ENCODE measurements around the gene SPEM2. TPM values are rescaled to one million over a fixed set of nuclear protein-coding genes. Genes with fewer than 3 reads are reported as not detected.

The SPEM2 gene
- total RNA-seq, 1 experiment from 2014 or later, result 0.24 TPM

DNA sequence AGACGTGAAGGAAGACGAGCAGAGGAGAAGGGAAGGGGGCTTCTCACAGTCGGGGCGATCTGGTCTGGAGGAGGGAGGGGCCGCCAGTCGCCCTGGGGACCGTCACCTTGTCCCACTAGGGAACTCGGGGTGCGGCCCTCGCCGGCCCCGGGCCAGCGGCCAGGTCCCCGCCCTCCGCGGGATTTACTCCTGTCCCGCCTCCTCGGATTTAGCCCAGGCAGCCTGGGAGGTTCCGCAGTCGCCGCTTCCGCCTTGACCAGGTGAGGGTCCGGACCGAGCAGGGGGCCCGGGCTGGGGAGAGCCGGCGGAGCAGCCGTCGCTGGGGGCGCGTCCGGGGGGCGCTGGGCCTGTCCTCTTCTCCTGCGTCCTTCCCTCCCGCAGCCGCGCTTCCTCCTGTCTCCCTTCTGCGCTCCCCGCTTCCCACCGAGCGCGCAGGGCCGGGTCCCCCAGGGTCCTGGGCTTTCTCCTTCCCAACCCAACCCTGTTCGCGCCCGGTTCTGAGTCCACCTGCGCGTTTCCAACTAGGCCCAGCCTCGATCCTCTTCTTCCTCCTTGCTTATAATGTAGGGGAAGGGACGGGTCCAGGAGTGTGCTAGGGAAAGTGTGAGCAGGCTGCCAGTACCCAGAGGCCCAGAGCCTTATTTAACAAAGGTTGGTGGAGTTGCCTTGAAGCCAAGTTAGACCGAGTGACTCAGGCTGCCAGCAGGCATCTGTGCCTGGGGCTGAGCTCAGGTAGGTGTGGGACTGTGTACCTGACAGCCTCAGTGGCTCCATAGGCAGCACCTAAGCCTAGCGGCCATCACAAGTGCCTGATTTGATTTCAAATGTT is 44.3 kb upstream of the SPEM2 start, which contains the start of gene TNK1:
TSS of gene TNK1 (plus strand) at position 235 of the 829 bp plus-strand sequence. CDS start 1,838 bp downstream, outside the sequence.
- Histone ChIP-seq H3K27me3 (replicated peaks; ENCODE audit: insufficient read depth, low read depth, low read length, poor library complexity) (no peaks in the 10 kb centered on the region), H3K4me3 (ENCODE audit: low read depth, low read length, poor library complexity, severe bottlenecking) (peak within 1 kb of the TSS; percentile 36), H3K36me3 (ENCODE audit: insufficient read depth, low read length, poor library complexity, severe bottlenecking) (no peaks in the 10 kb centered on the region), H3K9me3 (ENCODE audit: low read depth, low read length, poor library complexity, severe bottlenecking) (no peaks in the 10 kb centered on the region), H3K4me1 (ENCODE audit: insufficient read depth, low read length, poor library complexity, severe bottlenecking) (no peaks in the 10 kb centered on the region), H3K27ac (ENCODE audit: low read depth, low read length, poor library complexity, severe bottlenecking) (no peak within 1 kb of the TSS)
- ChIA-PET POLR2A (ENCODE audit: low non-redundant PET) (interaction anchor here (0.5 kb wide), 1 partner anchor 334 kb away, joined by 5 read pairs; no protein-coding TSS in a partner anchor), CTCF (no interaction called here)
- TF ChIP-seq, protein P1, sequence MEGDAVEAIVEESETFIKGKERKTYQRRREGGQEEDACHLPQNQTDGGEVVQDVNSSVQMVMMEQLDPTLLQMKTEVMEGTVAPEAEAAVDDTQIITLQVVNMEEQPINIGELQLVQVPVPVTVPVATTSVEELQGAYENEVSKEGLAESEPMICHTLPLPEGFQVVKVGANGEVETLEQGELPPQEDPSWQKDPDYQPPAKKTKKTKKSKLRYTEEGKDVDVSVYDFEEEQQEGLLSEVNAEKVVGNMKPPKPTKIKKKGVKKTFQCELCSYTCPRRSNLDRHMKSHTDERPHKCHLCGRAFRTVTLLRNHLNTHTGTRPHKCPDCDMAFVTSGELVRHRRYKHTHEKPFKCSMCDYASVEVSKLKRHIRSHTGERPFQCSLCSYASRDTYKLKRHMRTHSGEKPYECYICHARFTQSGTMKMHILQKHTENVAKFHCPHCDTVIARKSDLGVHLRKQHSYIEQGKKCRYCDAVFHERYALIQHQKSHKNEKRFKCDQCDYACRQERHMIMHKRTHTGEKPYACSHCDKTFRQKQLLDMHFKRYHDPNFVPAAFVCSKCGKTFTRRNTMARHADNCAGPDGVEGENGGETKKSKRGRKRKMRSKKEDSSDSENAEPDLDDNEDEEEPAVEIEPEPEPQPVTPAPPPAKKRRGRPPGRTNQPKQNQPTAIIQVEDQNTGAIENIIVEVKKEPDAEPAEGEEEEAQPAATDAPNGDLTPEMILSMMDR (conservative IDR thresholded peaks at IDR 0.05; ENCODE audit: low read depth, low read length), result no peak
- TF ChIP-seq EZH2 (IDR thresholded peaks at IDR 0.05; ENCODE audit: borderline replicate concordance, low read depth, low read length, poor library complexity, severe bottlenecking), result no peak
- DNase-seq (ENCODE audit: low spot score), result no peak
- intact Hi-C loops (cut with micrococcal nuclease; ENCODE audit: unreplicated experiment), result no loop called here
- no TSS peak for BruUV-seq (replicated peaks)

DNA sequence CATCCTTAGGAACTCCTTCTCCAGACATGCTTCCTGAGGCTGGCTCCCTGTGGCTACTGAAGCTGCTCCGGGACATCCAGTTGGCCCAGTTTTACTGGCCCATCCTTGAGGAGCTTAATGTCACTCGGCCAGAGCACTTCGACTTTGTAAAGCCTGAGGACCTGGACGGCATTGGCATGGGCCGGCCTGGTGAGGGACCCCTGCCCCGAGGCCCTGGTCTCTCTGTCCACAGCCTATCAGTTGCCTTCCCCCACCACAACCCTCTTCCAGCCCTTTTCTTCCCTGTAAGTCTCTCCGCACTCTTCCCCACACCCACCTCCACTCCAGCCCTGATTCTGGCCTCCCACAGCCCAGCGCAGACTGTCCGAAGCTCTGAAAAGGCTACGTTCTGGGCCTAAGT is 42.5 kb upstream of the SPEM2 start:
- BruUV-seq (replicated peaks), result no TSS peak
- POLR2A ChIA-PET (ENCODE audit: low non-redundant PET), result no interaction called here

DNA sequence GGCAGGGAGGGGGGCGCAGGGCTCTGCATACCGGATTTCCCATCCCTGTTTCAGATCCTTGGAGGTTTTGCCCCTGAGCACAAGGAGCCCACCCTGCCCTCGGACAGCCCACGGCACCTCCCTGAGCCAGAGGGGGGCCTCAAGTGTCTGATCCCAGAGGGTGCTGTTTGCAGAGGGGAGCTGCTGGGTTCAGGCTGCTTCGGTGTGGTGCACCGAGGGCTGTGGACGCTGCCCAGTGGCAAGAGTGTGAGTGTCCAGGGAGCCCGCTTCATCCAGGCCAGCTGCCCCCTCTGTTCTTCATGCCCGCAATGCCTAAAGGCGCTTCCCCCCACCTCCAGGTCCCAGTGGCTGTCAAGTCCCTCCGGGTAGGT is 42.1 kb upstream of the SPEM2 start:
- H3K4me3 ChIP-seq (ENCODE audit: low read depth, low read length, poor library complexity, severe bottlenecking), result peak overlapping the region; percentile 44

More for the DNA sequence above, 42.5 kb upstream of the SPEM2 start:
- TF ChIP-seq EZH2 (IDR thresholded peaks at IDR 0.05; ENCODE audit: borderline replicate concordance, low read depth, low read length, poor library complexity, severe bottlenecking), result no peak
- TF ChIP-seq, protein P1 (conservative IDR thresholded peaks at IDR 0.05; ENCODE audit: low read depth, low read length), result no peak
- no peaks in the 10 kb centered on the region for H3K4me1 ChIP-seq (ENCODE audit: insufficient read depth, low read length, poor library complexity, severe bottlenecking)
- no peak overlapping the region for H3K27ac ChIP-seq (ENCODE audit: low read depth, low read length, poor library complexity, severe bottlenecking)
- no peaks in the 10 kb centered on the region for H3K27me3 ChIP-seq (replicated peaks; ENCODE audit: insufficient read depth, low read depth, low read length, poor library complexity)
- intact Hi-C loops (cut with micrococcal nuclease; ENCODE audit: unreplicated experiment), result no loop called here
- H3K4me3 ChIP-seq (ENCODE audit: low read depth, low read length, poor library complexity, severe bottlenecking), result no peak overlapping the region
- CTCF ChIA-PET, result no interaction called here
- H3K9me3 ChIP-seq (ENCODE audit: low read depth, low read length, poor library complexity, severe bottlenecking), result no peaks in the 10 kb centered on the region
- no peak for DNase-seq (ENCODE audit: low spot score)
- no peaks in the 10 kb centered on the region for H3K36me3 ChIP-seq (ENCODE audit: insufficient read depth, low read length, poor library complexity, severe bottlenecking)

More for the DNA sequence above, 42.1 kb upstream of the SPEM2 start:
- Histone ChIP-seq H3K27me3 (replicated peaks; ENCODE audit: insufficient read depth, low read depth, low read length, poor library complexity) (no peaks in the 10 kb centered on the region), H3K9me3 (ENCODE audit: low read depth, low read length, poor library complexity, severe bottlenecking) (no peaks in the 10 kb centered on the region), H3K27ac (ENCODE audit: low read depth, low read length, poor library complexity, severe bottlenecking) (no peak overlapping the region), H3K4me1 (ENCODE audit: insufficient read depth, low read length, poor library complexity, severe bottlenecking) (no peaks in the 10 kb centered on the region), H3K36me3 (ENCODE audit: insufficient read depth, low read length, poor library complexity, severe bottlenecking) (no peaks in the 10 kb centered on the region)
- CTCF ChIA-PET, result no interaction called here
- intact Hi-C loops (cut with micrococcal nuclease; ENCODE audit: unreplicated experiment), result no loop called here
- no TSS peak for BruUV-seq (replicated peaks)
- no peak for TF ChIP-seq EZH2 (IDR thresholded peaks at IDR 0.05; ENCODE audit: borderline replicate concordance, low read depth, low read length, poor library complexity, severe bottlenecking)
- TF ChIP-seq, protein P1 (conservative IDR thresholded peaks at IDR 0.05; ENCODE audit: low read depth, low read length), result no peak
- POLR2A ChIA-PET (ENCODE audit: low non-redundant PET), result no interaction called here
- DNase-seq (ENCODE audit: low spot score), result no peak
